PC-3 (cell line): Measurements from ENCODE around the gene SEMA3D. TPM values are rescaled to one million over a fixed set of nuclear protein-coding genes. Genes with fewer than 3 reads are reported as not detected.
A peak's percentile ranks its signal among the peaks of the same experiment; 100 is the strongest.

Experiments
- ATAC-seq: fragments of 200-7000 bp; cut with Tn5 transposase; 2 replicates; pipeline ENCODE4 v1.9.1; 2020; ENCODE audit warnings: mild to moderate bottlenecking, moderate library complexity
- BruUV-seq: library from RNA; stranded (reverse); fragments of 400-500 nt; replicated peaks from 2 replicates; lab custom pipeline; 2021; lab: Mats Ljungman, UMichigan
- CTCF ChIA-PET: fragments of 300-600 bp; sonication (Branson Sonifier 250); formaldehyde crosslinking; loops from one replicate; lab custom pipeline; 2022; ENCODE audit warnings: antibody characterized with exemption; lab: Charles Lee
- POLR2A ChIA-PET: fragments of 300-600 bp; sonication (Branson Sonifier 250); formaldehyde crosslinking; loops from one replicate; lab custom pipeline; 2022; ENCODE audit warnings: antibody characterized with exemption; ENCODE audit not compliant: unreplicated experiment; lab: Charles Lee
- DNase-seq: peaks from one replicate; pipeline ENCODE4 v3.0.0-alpha.2; 2015
- H2AFZ ChIP-seq: fragments of 300-600 bp; sonication (generic); 2 replicates; pipeline ENCODE4 v1.6.0; 2016; ENCODE audit warnings: antibody characterized with exemption, low read length
- H3F3A ChIP-seq: fragments of 300-600 bp; sonication (generic); one replicate; pipeline ENCODE4 v1.6.0; 2017; ENCODE audit warnings: antibody characterized with exemption, low read length, control low read depth, mild to moderate bottlenecking; ENCODE audit not compliant: unreplicated experiment
- H3K27ac ChIP-seq: fragments of 300-600 bp; sonication (generic); 2 replicates; pipeline ENCODE4 v1.5.1; 2016; ENCODE audit warnings: mild to moderate bottlenecking, low read length
- H3K27me3 ChIP-seq: fragments of 300-600 bp; sonication (generic); 2 replicates; pipeline ENCODE4 v1.6.1; 2016; ENCODE audit warnings: low read length, mixed read lengths
- H3K36me3 ChIP-seq: fragments of 300-600 bp; sonication (generic); 2 replicates; pipeline ENCODE4 v1.6.1; 2016; ENCODE audit warnings: low read depth, mixed run types, low read length, mixed read lengths
- H3K4me1 ChIP-seq: fragments of 300-600 bp; sonication (generic); 2 replicates; pipeline ENCODE4 v1.5.1; 2016; ENCODE audit warnings: low read length; ENCODE audit not compliant: insufficient read depth
- H3K4me2 ChIP-seq: fragments of 300-600 bp; sonication (generic); 2 replicates; pipeline ENCODE4 v1.6.0; 2016; ENCODE audit warnings: low read length
- H3K4me3 ChIP-seq: fragments of 300-600 bp; sonication (generic); 2 replicates; pipeline ENCODE4 v1.5.1; 2016; ENCODE audit warnings: mild to moderate bottlenecking, low read length, mixed read lengths
- H3K79me2 ChIP-seq: fragments of 300-600 bp; sonication (generic); 2 replicates; pipeline ENCODE4 v1.6.1; 2017; ENCODE audit warnings: low read length, mixed read lengths
- H3K9ac ChIP-seq: fragments of 300-600 bp; sonication (generic); 2 replicates; pipeline ENCODE4 v1.6.0; 2016; ENCODE audit warnings: mild to moderate bottlenecking, low read length
- H3K9me2 ChIP-seq: fragments of 300-600 bp; sonication (generic); replicated peaks from 2 replicates; pipeline ENCODE4 v1.6.1; 2016; ENCODE audit warnings: mixed run types, low read length, mixed read lengths
- H3K9me3 ChIP-seq: fragments of 300-600 bp; sonication (generic); 2 replicates; pipeline ENCODE4 v1.6.1; 2016; ENCODE audit warnings: low read length, mixed read lengths
- H4K20me1 ChIP-seq: fragments of 300-600 bp; sonication (generic); 2 replicates; pipeline ENCODE4 v1.6.1; 2016; ENCODE audit warnings: low read length, mixed read lengths
- CTCF ChIP-seq: fragments of 300-600 bp; sonication (generic); conservative IDR thresholded peaks from 2 replicates; pipeline ENCODE4 v1.5.1; 2017; ENCODE audit warnings: antibody characterized with exemption, low read depth, mild to moderate bottlenecking, low read length
- EZH2 ChIP-seq: fragments of 300-600 bp; sonication (generic); IDR thresholded peaks from one replicate; pipeline ENCODE4 v1.6.1; 2017; ENCODE audit warnings: antibody characterized with exemption, mild to moderate bottlenecking, low read length; ENCODE audit not compliant: unreplicated experiment
- EZH2phosphoT487 ChIP-seq: fragments of 300-600 bp; sonication (generic); IDR thresholded peaks from 2 replicates; pipeline ENCODE4 v1.6.1; 2018; ENCODE audit warnings: mild to moderate bottlenecking, antibody characterized with exemption, low read length, borderline replicate concordance
- intact Hi-C: fragments of 100-400 bp; cut with micrococcal nuclease; formaldehyde crosslinking; loops from 2 replicates; pipeline ENCODE4 v1.9.0; 2023
- total RNA-seq: library from RNA; depleted of rRNA; stranded (reverse); fragments of >200 nt; gene quantifications from 2 replicates; pipeline ENCODE4 v1.2.3, GENCODE V29; 2014

Gene SEMA3D
- total RNA-seq, 1 experiment from 2014 or later = 4.8 TPM

GRCh38 chr7:85060696-85061095 is 126.2 kb downstream of the SEMA3D start:
- no peak for ATAC-seq

GRCh38 chr7:85055906-85056305 is 130.9 kb downstream of the SEMA3D start:
- Histone ChIP-seq H3F3A (no peaks in the 10 kb centered on the region), H4K20me1 (no peaks in the 10 kb centered on the region), H2AFZ (no peak overlapping the region), H3K79me2 (no peaks in the 10 kb centered on the region), H3K9me3 (no peaks in the 10 kb centered on the region), H3K4me2 (no peak overlapping the region), H3K4me1 (peaks cover 6% of the 10 kb centered on the region), H3K9me2 (no peaks in the 10 kb centered on the region), H3K27me3 (no peaks in the 10 kb centered on the region), H3K9ac (no peak overlapping the region), H3K27ac (no peak overlapping the region), H3K4me3 (no peak overlapping the region), H3K36me3 (no peaks in the 10 kb centered on the region)
- intact Hi-C loops = no loop called here
- ChIA-PET POLR2A (no interaction called here), CTCF (no interaction called here)
- no peak for ATAC-seq
- BruUV-seq = no TSS peak
- peak; percentile 39 for DNase-seq
- TF ChIP-seq EZH2phosphoT487 (no peak), EZH2 (no peak), CTCF (no peak)

More at GRCh38 chr7:85060696-85061095, 126.2 kb downstream of the SEMA3D start:
- intact Hi-C loops = no loop called here
- ChIA-PET CTCF (no interaction called here), POLR2A (no interaction called here)
- no peak for TF ChIP-seq EZH2
- no peak for TF ChIP-seq EZH2phosphoT487
- TF ChIP-seq CTCF = no peak
- H3K9me3 ChIP-seq = no peaks in the 10 kb centered on the region
- H3K27me3 ChIP-seq = no peaks in the 10 kb centered on the region
- peaks cover 4% of the 10 kb centered on the region for H3K4me1 ChIP-seq
- H3K9me2 ChIP-seq = no peaks in the 10 kb centered on the region
- no peak overlapping the region for H3K27ac ChIP-seq
- no peak for DNase-seq
- H3F3A ChIP-seq = no peaks in the 10 kb centered on the region
- no peaks in the 10 kb centered on the region for H3K79me2 ChIP-seq
- no peak overlapping the region for H2AFZ ChIP-seq
- BruUV-seq = no TSS peak
- H3K36me3 ChIP-seq = no peaks in the 10 kb centered on the region
- H3K4me2 ChIP-seq = no peak overlapping the region
- H3K9ac ChIP-seq = no peak overlapping the region
- no peaks in the 10 kb centered on the region for H4K20me1 ChIP-seq
- H3K4me3 ChIP-seq = no peak overlapping the region

GRCh38 chr7:85055196-85055595 is 131.7 kb downstream of the SEMA3D start:
- POLR2A ChIA-PET = no interaction called here
- Histone ChIP-seq H4K20me1 (no peaks in the 10 kb centered on the region), H3K9ac (no peak overlapping the region), H3K4me3 (no peak overlapping the region), H3K4me2 (no peak overlapping the region), H3K27me3 (no peaks in the 10 kb centered on the region), H3K79me2 (no peaks in the 10 kb centered on the region), H3K9me3 (no peaks in the 10 kb centered on the region), H3F3A (no peaks in the 10 kb centered on the region), H3K9me2 (no peaks in the 10 kb centered on the region), H3K27ac (no peak overlapping the region), H2AFZ (no peak overlapping the region), H3K4me1 (peaks cover 6% of the 10 kb centered on the region), H3K36me3 (no peaks in the 10 kb centered on the region)
- intact Hi-C loops = no loop called here
- TF ChIP-seq CTCF (no peak), EZH2phosphoT487 (no peak), EZH2 (no peak)
- DNase-seq (no peak), ATAC-seq (no peak)
- CTCF ChIA-PET = interaction anchor here (0.6 kb wide), 2 partner anchors 121 to 130 kb away, joined by 3 to 4 read pairs; no protein-coding TSS in a partner anchor
- no TSS peak for BruUV-seq
